Right lobe of liver (tissue), 6 donors: ENCODE results near the gene RICTOR. TPM values are rescaled to one million over a fixed set of nuclear protein-coding genes. Genes with fewer than 3 reads are reported as not detected.

ENCODE experiments used
- ATAC-seq, 4 donors: fragments of 200-7000 bp; cut with Tn5 transposase; one replicate each; pipeline ENCODE4 v1.9.1; 2020; ENCODE audit warnings: mild to moderate bottlenecking in 4 of 4, moderate library complexity in 4 of 4
- DNase-seq, 3 donors: peaks; one replicate each; pipeline ENCODE4 v3.0.0-alpha.2; 2020
- H3K27ac ChIP-seq, 3 donors: fragments of 200-600 bp; one replicate each; pipeline ENCODE4 v1.8.0; 2022
- H3K27me3 ChIP-seq, 2 donors: fragments of 200-600 bp; one replicate each; pipeline ENCODE4 v1.8.0; 2022
- H3K36me3 ChIP-seq, 4 donors: fragments of 200-600 bp; sonication (generic) in 1 of 4; one replicate each; pipeline versions ENCODE4 v1.5.1 to v1.8.0; 2017 to 2022; ENCODE audit warnings: control low read depth in 1 of 4
- H3K4me1 ChIP-seq, 4 donors: fragments of 200-600 bp; sonication (generic) in 1 of 4; one replicate each; pipeline versions ENCODE4 v1.5.1 to v1.8.0; 2017 to 2022; ENCODE audit warnings: control low read depth in 1 of 4
- H3K4me3 ChIP-seq, 3 donors: fragments of 200-600 bp; one replicate each; pipeline ENCODE4 v1.8.0; 2022
- H3K9me3 ChIP-seq, 4 donors: fragments of 200-600 bp; sonication (generic) in 1 of 4; one replicate each; pipeline versions ENCODE4 v1.5.1 to v1.8.0; 2017 to 2022; ENCODE audit warnings: control low read depth in 1 of 4
- CTCF ChIP-seq, 4 donors: fragments of 200-600 bp in 3 of 4; fragments of 450-650 bp in 1 of 4; IDR thresholded peaks; one replicate each; pipeline versions ENCODE4 v1.5.1 to v1.8.0; 2016 to 2022; ENCODE audit warnings: antibody characterized with exemption in 4 of 4, mild to moderate bottlenecking in 2 of 4
- POLR2A ChIP-seq: fragments of 450-650 bp; IDR thresholded peaks from one replicate; pipeline ENCODE4 v1.6.1; 2017; ENCODE audit warnings: antibody characterized with exemption, mild to moderate bottlenecking
- WGBS: methylation state at CpG from one replicate; pipeline ENCODE4 v1.1.6; 2018; ENCODE audit warnings: low coverage, low lambda C conversion rate; ENCODE audit not compliant: insufficient coverage; ENCODE audit errors: missing lambda C conversion rate; 5-methylcytosine and 5-hydroxymethylcytosine counted together
- intact Hi-C, 2 donors: fragments of 100-400 bp; cut with DNase I; formaldehyde crosslinking; loops; one replicate each; pipeline versions ENCODE4 v1.11.2 to v1.14.1; 2022
- total RNA-seq, 6 experiments: library from RNA; depleted of rRNA in 2 of 6; stranded (reverse); fragments of >200 nt in 2 of 6; fragmentation: NEBNext Ultra II Directional in 3 of 6; extraction: Animal tissue kit (Norgen Biotek cat#: 25700) in 3 of 6; gene quantifications; one replicate each; pipeline versions ENCODE4 v1.1.0 to v1.2.4, GENCODE V29; 2016 to 2023
- donor health status: DM: no; HTN: yes; CAD: no.
- donor health status: DM: no; HTN: no; CAD: no.
- donor health status: DM: no; HTN: no; CAD: no.
- donor health status: DM: no; HTN: yes; CAD: no.
- donor health status: DM: no; HTN: yes; CAD: no.

The RICTOR gene
- total RNA-seq, 6 experiments from 2014 or later = 9.8 to 19.2 (median 14.6) TPM

- DNase-seq (no peak), ATAC-seq (no peak)
- intact Hi-C loops = no loop called here
- H3K27ac ChIP-seq = no peak overlapping the region
- H3K27me3 ChIP-seq = no peaks in the 10 kb centered on the region
- H3K36me3 ChIP-seq = no peaks in the 10 kb centered on the region
- no peak overlapping the region for H3K4me3 ChIP-seq
- TF ChIP-seq POLR2A (no peak), CTCF (IDR thresholded peaks at IDR 0.05) (no peak)
- no peaks in the 10 kb centered on the region for H3K9me3 ChIP-seq
- no peaks in the 10 kb centered on the region for H3K4me1 ChIP-seq
- 71% methylated on average over 2 of the region's 2 CpGs for WGBS
Measured at GRCh38 chr5:39001683-39002082, 72.5 kb downstream of the RICTOR start.

DNA sequence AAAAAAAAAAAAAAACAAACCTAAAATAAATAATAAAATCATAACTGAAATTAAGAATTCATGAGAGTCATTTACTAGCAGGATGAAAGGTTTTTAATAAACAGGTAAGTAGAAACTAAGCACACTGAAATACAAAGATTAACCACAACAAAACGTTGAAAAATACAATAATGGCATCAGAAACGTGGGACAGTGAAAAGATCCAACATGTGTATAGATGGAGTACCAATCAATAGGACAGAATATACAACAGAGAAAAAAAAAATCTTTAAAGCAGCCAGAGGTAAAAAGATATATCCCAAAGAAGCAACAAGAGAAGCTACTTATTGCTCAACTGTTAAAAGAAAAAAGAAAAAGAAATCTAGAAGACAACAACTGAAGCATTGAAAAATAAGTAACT, 75.2 kb downstream of the RICTOR start:
- DNase-seq (no peak), ATAC-seq (no peak)
- Histone ChIP-seq H3K9me3 (no peaks in the 10 kb centered on the region), H3K4me3 (no peak overlapping the region), H3K27me3 (no peaks in the 10 kb centered on the region), H3K27ac (no peak overlapping the region), H3K36me3 (no peaks in the 10 kb centered on the region), H3K4me1 (no peaks in the 10 kb centered on the region)
- TF ChIP-seq POLR2A = no peak
- no peak for TF ChIP-seq CTCF (IDR thresholded peaks at IDR 0.05)
- intact Hi-C loops = loop anchor here in 1 of 2 donors (10.0 kb wide), 1 partner anchor 76 kb away; the partner anchor contains the start of gene RICTOR
- 100% methylated on average over 2 of the region's 2 CpGs for WGBS

- DNase-seq = no peak
- Histone ChIP-seq H3K27me3 (no peaks in the 10 kb centered on the region), H3K36me3 (no peaks in the 10 kb centered on the region), H3K4me1 (no peaks in the 10 kb centered on the region), H3K9me3 (no peaks in the 10 kb centered on the region), H3K27ac (no peak overlapping the region), H3K4me3 (no peak overlapping the region)
- intact Hi-C loops = loop anchor here in 1 of 2 donors (10.0 kb wide), 1 partner anchor 77 kb away; the partner anchor contains the start of gene RICTOR
- 72% methylated on average over 2 of the region's 2 CpGs for WGBS
- no peak for ATAC-seq
- TF ChIP-seq POLR2A = no peak
- TF ChIP-seq CTCF (IDR thresholded peaks at IDR 0.05) = no peak
Measured at GRCh38 chr5:38997591-38997990, 76.6 kb downstream of the RICTOR start.

GRCh38 chr5:38996123-38996522, 78.1 kb downstream of the RICTOR start:
- Histone ChIP-seq H3K4me3 (no peak overlapping the region), H3K9me3 (no peaks in the 10 kb centered on the region), H3K27me3 (no peaks in the 10 kb centered on the region), H3K4me1 (no peaks in the 10 kb centered on the region), H3K36me3 (no peaks in the 10 kb centered on the region), H3K27ac (no peak overlapping the region)
- no peak for ATAC-seq
- intact Hi-C loops = loop anchor here in 1 of 2 donors (10.0 kb wide), 1 partner anchor 79 kb away; the partner anchor contains the start of gene RICTOR
- no peak for DNase-seq
- no peak for TF ChIP-seq CTCF (IDR thresholded peaks at IDR 0.05)
- TF ChIP-seq POLR2A = no peak
